Activated naive CD8-positive, alpha-beta T cell treated with anti-CD3 and anti-CD28 coated beads, Interleukin-2, amount 10 ng/mL, durations not matched to agents 7 days and 5 days (primary cell): ENCODE data around the gene KCNJ11. TPM values are rescaled to one million over a fixed set of nuclear protein-coding genes. Genes with fewer than 3 reads are reported as not detected.
A peak's percentile ranks its signal among the peaks of the same experiment; 100 is the strongest.

ENCODE experiments used
- ATAC-seq: fragments of 150-1000 bp; cut with Tn5 transposase; one replicate; pipeline ENCODE4 v1.10.0; 2021; ENCODE audit warnings: low read depth, moderate library complexity
- POLR2A ChIA-PET: fragments of 350-600 bp; sonication (Branson Sonifier 250); formaldehyde crosslinking; loops from one replicate; lab custom pipeline; 2021; ENCODE audit warnings: antibody characterized with exemption; lab: Charles Lee
- DNase-seq: peaks from one replicate; pipeline ENCODE4 v3.0.0; 2021
- H3K27ac Mint-ChIP-seq: one replicate; pipeline ENCODE4 v1.8.0; 2022; ENCODE audit warnings: mild to moderate bottlenecking, mixed read lengths
- H3K27me3 Mint-ChIP-seq: one replicate; pipeline ENCODE4 v1.8.0; 2022; ENCODE audit warnings: mild to moderate bottlenecking, moderate library complexity, mixed read lengths
- H3K36me3 Mint-ChIP-seq: one replicate; pipeline ENCODE4 v1.8.0; 2021; ENCODE audit warnings: mild to moderate bottlenecking, mixed read lengths
- H3K4me1 Mint-ChIP-seq: one replicate; pipeline ENCODE4 v1.8.0; 2021; ENCODE audit warnings: mixed read lengths
- H3K4me3 Mint-ChIP-seq: one replicate; pipeline ENCODE4 v1.8.0; 2022; ENCODE audit warnings: mild to moderate bottlenecking, moderate library complexity, mixed read lengths
- H3K9me3 Mint-ChIP-seq: one replicate; pipeline ENCODE4 v1.8.0; 2021; ENCODE audit warnings: mixed read lengths
- total RNA-seq, 2 experiments: library from RNA; stranded (reverse); gene quantifications; one replicate each; pipeline ENCODE4 v1.2.3, GENCODE V29; 2021

KCNJ11 gene
- total RNA-seq, 2 experiments from 2014 or later, result 1.8 to 2.7 TPM

- DNase-seq (no peak), ATAC-seq (no peak)
- peaks cover 2% of the 10 kb centered on the region for H3K36me3 Mint-ChIP-seq
- peaks cover 49% of the 10 kb centered on the region for H3K27me3 Mint-ChIP-seq
- no peak overlapping the region for H3K27ac Mint-ChIP-seq
- H3K4me3 Mint-ChIP-seq, result peak overlapping the region; percentile 58
- H3K4me1 Mint-ChIP-seq, result peaks cover 45% of the 10 kb centered on the region
- H3K9me3 Mint-ChIP-seq, result no peaks in the 10 kb centered on the region
- POLR2A ChIA-PET, result no interaction called here
Measured at GRCh38 chr11:17415523-17416104, 27.2 kb upstream of the KCNJ11 start.

GRCh38 chr11:17414992-17415391, 26.5 kb upstream of the KCNJ11 start:
- H3K36me3 Mint-ChIP-seq, result peaks cover 2% of the 10 kb centered on the region
- H3K27ac Mint-ChIP-seq, result peak overlapping the region; percentile 84
- no peaks in the 10 kb centered on the region for H3K9me3 Mint-ChIP-seq
- DNase-seq (peak; percentile 42), ATAC-seq (peak; percentile 8)
- peaks cover 44% of the 10 kb centered on the region for H3K27me3 Mint-ChIP-seq
- POLR2A ChIA-PET, result interaction anchor here (1.5 kb wide), 1 partner anchor 26 kb away, joined by 4 read pairs; the partner anchor contains the start of gene KCNJ11
- H3K4me1 Mint-ChIP-seq, result peaks cover 45% of the 10 kb centered on the region
- H3K4me3 Mint-ChIP-seq, result peak overlapping the region; percentile 58

- Mint-ChIP-seq H3K4me3 (peak overlapping the region; percentile 58), H3K27me3 (peaks cover 39% of the 10 kb centered on the region), H3K9me3 (no peaks in the 10 kb centered on the region), H3K36me3 (peaks cover 2% of the 10 kb centered on the region), H3K27ac (peak overlapping the region; percentile 84), H3K4me1 (peaks cover 45% of the 10 kb centered on the region)
- POLR2A ChIA-PET, result interaction anchor here (1.5 kb wide), 1 partner anchor 26 kb away, joined by 4 read pairs; the partner anchor contains the start of gene KCNJ11
- DNase-seq (peak; percentile 61), ATAC-seq (peak; percentile 82)
Measured at GRCh38 chr11:17414317-17414737, 25.9 kb upstream of the KCNJ11 start.

- Mint-ChIP-seq H3K9me3 (no peaks in the 10 kb centered on the region), H3K36me3 (peaks cover 2% of the 10 kb centered on the region), H3K27ac (peak overlapping the region; percentile 84), H3K4me3 (peak overlapping the region; percentile 58), H3K27me3 (peaks cover 33% of the 10 kb centered on the region), H3K4me1 (peaks cover 45% of the 10 kb centered on the region)
- ATAC-seq (no peak), DNase-seq (no peak)
- POLR2A ChIA-PET, result interaction anchor here (1.5 kb wide), 1 partner anchor 25 kb away, joined by 4 read pairs; the partner anchor contains the start of gene KCNJ11
Measured at GRCh38 chr11:17413414-17414316, 25.2 kb upstream of the KCNJ11 start.

GRCh38 chr11:17412488-17413180, 24.2 kb upstream of the KCNJ11 start:
- H3K36me3 Mint-ChIP-seq, result peaks cover 2% of the 10 kb centered on the region
- H3K27me3 Mint-ChIP-seq, result peaks cover 23% of the 10 kb centered on the region
- no peak overlapping the region for H3K4me3 Mint-ChIP-seq
- no peak overlapping the region for H3K27ac Mint-ChIP-seq
- POLR2A ChIA-PET, result interaction anchor here (1.0 kb wide), 1 partner anchor 23 kb away, joined by 4 read pairs; no protein-coding TSS in a partner anchor
- ATAC-seq (no peak), DNase-seq (no peak)
- peaks cover 45% of the 10 kb centered on the region for H3K4me1 Mint-ChIP-seq
- no peaks in the 10 kb centered on the region for H3K9me3 Mint-ChIP-seq

- Mint-ChIP-seq H3K4me1 (peaks cover 42% of the 10 kb centered on the region), H3K27me3 (peaks cover 18% of the 10 kb centered on the region), H3K4me3 (no peak overlapping the region), H3K9me3 (no peaks in the 10 kb centered on the region), H3K27ac (peak overlapping the region; percentile 66), H3K36me3 (peaks cover under 1% of the 10 kb centered on the region)
- POLR2A ChIA-PET, result interaction anchor here (1.0 kb wide), 1 partner anchor 22 kb away, joined by 4 read pairs; no protein-coding TSS in a partner anchor
- DNase-seq, result no peak
- no peak for ATAC-seq
Measured at GRCh38 chr11:17411418-17411817, 23.0 kb upstream of the KCNJ11 start.

- Mint-ChIP-seq H3K27me3 (peaks cover 15% of the 10 kb centered on the region), H3K27ac (peak overlapping the region; percentile 66), H3K4me1 (peaks cover 38% of the 10 kb centered on the region), H3K36me3 (no peaks in the 10 kb centered on the region), H3K9me3 (no peaks in the 10 kb centered on the region), H3K4me3 (no peak overlapping the region)
- no peak for ATAC-seq
- no peak for DNase-seq
- POLR2A ChIA-PET, result no interaction called here
Measured at GRCh38 chr11:17410606-17411379, 22.3 kb upstream of the KCNJ11 start.

GRCh38 chr11:17408641-17409040, 20.2 kb upstream of the KCNJ11 start:
- H3K27me3 Mint-ChIP-seq, result peaks cover 8% of the 10 kb centered on the region

GRCh38 chr11:17408026-17408425, 19.6 kb upstream of the KCNJ11 start:
- POLR2A ChIA-PET, result interaction anchor here (0.6 kb wide), 1 partner anchor 144 kb away, joined by 4 read pairs; no protein-coding TSS in a partner anchor
- Mint-ChIP-seq H3K4me3 (no peak overlapping the region), H3K4me1 (peaks cover 18% of the 10 kb centered on the region), H3K27ac (no peak overlapping the region), H3K27me3 (peaks cover 7% of the 10 kb centered on the region), H3K9me3 (no peaks in the 10 kb centered on the region), H3K36me3 (no peaks in the 10 kb centered on the region)
- DNase-seq (no peak), ATAC-seq (no peak)

More at GRCh38 chr11:17408641-17409040, 20.2 kb upstream of the KCNJ11 start:
- no peak overlapping the region for H3K4me3 Mint-ChIP-seq
- H3K9me3 Mint-ChIP-seq, result no peaks in the 10 kb centered on the region
- POLR2A ChIA-PET, result interaction anchor here (0.6 kb wide), 1 partner anchor 144 kb away, joined by 4 read pairs; no protein-coding TSS in a partner anchor
- no peak overlapping the region for H3K27ac Mint-ChIP-seq
- DNase-seq (no peak), ATAC-seq (no peak)
- no peaks in the 10 kb centered on the region for H3K36me3 Mint-ChIP-seq
- H3K4me1 Mint-ChIP-seq, result peaks cover 25% of the 10 kb centered on the region

GRCh38 chr11:17407575-17407974, 19.1 kb upstream of the KCNJ11 start:
- H3K36me3 Mint-ChIP-seq, result no peaks in the 10 kb centered on the region
- peaks cover 7% of the 10 kb centered on the region for H3K27me3 Mint-ChIP-seq
- no peaks in the 10 kb centered on the region for H3K9me3 Mint-ChIP-seq
- ATAC-seq (no peak), DNase-seq (no peak)
- POLR2A ChIA-PET, result no interaction called here
- no peak overlapping the region for H3K27ac Mint-ChIP-seq
- no peak overlapping the region for H3K4me3 Mint-ChIP-seq
- peaks cover 14% of the 10 kb centered on the region for H3K4me1 Mint-ChIP-seq

- Mint-ChIP-seq H3K36me3 (no peaks in the 10 kb centered on the region), H3K4me3 (no peak overlapping the region), H3K27me3 (peaks cover 7% of the 10 kb centered on the region), H3K9me3 (no peaks in the 10 kb centered on the region), H3K4me1 (peaks cover 12% of the 10 kb centered on the region), H3K27ac (no peak overlapping the region)
- POLR2A ChIA-PET, result no interaction called here
- DNase-seq (no peak), ATAC-seq (no peak)
Measured at GRCh38 chr11:17406818-17407149, 18.3 kb upstream of the KCNJ11 start.

GRCh38 chr11:17406082-17406817, 17.8 kb upstream of the KCNJ11 start:
- POLR2A ChIA-PET, result no interaction called here
- peaks cover 10% of the 10 kb centered on the region for H3K4me1 Mint-ChIP-seq
- DNase-seq (no peak), ATAC-seq (no peak)
- peaks cover 7% of the 10 kb centered on the region for H3K27me3 Mint-ChIP-seq
- H3K9me3 Mint-ChIP-seq, result no peaks in the 10 kb centered on the region
- H3K36me3 Mint-ChIP-seq, result no peaks in the 10 kb centered on the region
- no peak overlapping the region for H3K27ac Mint-ChIP-seq
- H3K4me3 Mint-ChIP-seq, result no peak overlapping the region
